GM12873 (cell line): ENCODE data around the gene SLC13A1.

Experiments
- TF ChIP-seq, protein P1 (sequence below): IDR thresholded peaks from 2 replicates; pipeline ENCODE4 v1.5.1; 2012; ENCODE audit warnings: low read depth, mild to moderate bottlenecking, moderate library complexity, low read length, control low read depth; ENCODE audit not compliant: insufficient read depth; ENCODE audit errors: missing control alignments

Gene SLC13A1

DNA sequence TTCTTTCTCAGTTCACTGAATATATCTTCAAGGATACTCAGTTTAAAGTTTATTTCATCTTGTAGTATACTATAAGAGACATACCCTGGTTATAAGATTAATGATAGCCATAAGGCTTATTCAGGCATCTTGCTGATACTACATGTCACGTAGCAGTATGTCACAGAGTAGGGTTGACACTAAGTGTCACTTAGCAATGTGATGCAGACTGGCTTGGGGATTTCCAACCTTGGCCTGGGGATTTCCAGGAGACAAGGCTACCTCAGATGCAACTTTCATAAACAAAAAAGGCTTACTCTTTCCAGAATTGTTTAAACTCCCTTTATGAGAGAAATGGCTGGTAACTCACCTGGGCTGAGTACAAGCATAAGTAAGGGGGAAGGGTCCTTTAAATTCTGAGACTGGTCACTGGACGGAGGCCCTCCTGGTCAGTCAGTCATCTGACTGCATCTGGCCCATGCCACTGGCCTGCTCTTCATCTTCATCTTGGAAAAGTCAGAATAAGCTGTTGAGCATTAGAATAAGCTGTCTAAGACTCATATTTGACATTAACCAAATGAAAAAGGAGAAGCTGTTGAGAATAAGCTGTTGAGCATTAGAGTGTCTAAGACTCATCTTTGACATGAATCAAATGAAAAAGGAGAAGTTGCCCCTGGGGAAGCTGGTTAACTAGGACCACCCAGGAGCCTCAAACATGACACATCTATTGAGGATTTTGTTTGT is 9.5 kb downstream of the SLC13A1 start:
- TF ChIP-seq, protein P1, sequence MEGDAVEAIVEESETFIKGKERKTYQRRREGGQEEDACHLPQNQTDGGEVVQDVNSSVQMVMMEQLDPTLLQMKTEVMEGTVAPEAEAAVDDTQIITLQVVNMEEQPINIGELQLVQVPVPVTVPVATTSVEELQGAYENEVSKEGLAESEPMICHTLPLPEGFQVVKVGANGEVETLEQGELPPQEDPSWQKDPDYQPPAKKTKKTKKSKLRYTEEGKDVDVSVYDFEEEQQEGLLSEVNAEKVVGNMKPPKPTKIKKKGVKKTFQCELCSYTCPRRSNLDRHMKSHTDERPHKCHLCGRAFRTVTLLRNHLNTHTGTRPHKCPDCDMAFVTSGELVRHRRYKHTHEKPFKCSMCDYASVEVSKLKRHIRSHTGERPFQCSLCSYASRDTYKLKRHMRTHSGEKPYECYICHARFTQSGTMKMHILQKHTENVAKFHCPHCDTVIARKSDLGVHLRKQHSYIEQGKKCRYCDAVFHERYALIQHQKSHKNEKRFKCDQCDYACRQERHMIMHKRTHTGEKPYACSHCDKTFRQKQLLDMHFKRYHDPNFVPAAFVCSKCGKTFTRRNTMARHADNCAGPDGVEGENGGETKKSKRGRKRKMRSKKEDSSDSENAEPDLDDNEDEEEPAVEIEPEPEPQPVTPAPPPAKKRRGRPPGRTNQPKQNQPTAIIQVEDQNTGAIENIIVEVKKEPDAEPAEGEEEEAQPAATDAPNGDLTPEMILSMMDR = no peak

DNA sequence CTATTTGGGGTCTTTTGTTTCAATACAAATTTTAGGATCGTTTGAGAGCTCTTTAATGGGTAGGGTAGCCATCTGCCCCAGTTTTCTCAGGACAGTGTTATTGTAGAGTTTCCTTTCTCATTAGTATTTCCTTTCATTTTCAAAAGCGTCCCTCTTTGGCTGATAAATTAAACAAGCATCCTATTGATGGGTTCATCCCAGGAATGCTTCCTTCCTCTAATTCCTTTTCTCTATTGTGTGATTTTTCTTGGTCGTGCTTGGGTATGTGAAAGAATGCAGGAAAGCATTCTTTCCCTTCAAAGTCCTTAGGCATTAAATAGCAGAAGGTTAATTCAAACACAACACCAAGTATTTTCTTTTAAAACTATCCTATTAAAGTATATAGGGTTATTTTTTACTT is 14.0 kb downstream of the SLC13A1 start:
- TF ChIP-seq, protein P1 = no peak

DNA sequence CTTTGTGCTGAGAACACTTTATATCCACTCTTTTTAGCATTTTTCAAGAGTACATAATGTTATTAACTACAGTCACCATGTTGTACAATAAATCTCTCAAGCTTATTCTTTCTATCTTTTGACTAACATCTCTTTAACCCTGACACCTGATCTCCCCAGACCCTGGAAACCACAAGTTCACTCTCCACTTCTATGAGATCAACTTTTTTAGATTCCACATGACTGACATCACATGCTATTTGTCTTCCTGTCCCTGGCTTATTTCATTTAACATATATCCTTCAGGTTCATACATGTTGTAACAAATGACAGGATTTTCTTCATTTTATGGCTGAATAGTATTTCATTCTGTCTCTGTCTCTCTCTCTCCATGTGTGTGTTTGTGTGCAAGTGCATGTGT is 15.5 kb downstream of the SLC13A1 start:
- TF ChIP-seq, protein P1 = no peak

DNA sequence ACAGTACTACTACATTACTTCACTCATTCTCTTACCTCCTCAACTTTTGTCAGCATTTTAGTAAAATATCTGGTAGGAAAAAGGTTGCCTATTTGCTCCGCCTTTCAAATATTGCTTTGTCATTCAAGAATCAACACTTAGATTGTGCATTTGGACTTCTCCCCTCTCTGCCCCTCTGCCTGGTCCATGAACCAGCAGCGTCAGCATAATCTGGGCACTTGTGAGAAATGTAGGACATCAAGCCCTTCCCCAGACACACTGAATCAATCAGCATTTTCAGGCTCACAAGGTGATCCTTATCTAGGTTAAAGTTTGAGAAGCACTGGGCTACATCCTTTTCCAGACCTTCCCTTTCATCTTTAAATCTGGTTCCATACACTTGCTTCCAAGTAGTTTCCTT is 16.3 kb downstream of the SLC13A1 start:
- TF ChIP-seq, protein P1 = no peak

DNA sequence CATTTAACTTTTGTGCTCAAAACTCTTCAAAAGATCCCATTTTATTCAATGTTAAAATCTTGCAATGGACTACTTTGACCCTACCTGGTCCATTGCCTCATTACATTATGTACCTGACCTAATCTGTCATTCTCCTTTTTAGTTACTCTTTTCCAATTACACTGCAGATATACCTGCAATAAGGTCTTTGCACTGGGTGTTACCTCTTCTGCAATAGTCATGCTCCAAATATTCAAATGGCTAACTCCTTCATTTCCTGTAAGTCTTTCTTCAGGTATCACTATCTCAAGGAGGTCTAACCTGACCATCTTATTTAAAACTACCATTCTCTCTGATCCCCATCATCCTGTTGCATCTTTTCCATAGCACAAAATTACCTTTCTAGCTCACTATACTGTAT is 22.3 kb downstream of the SLC13A1 start:
- TF ChIP-seq, protein P1 = no peak

DNA sequence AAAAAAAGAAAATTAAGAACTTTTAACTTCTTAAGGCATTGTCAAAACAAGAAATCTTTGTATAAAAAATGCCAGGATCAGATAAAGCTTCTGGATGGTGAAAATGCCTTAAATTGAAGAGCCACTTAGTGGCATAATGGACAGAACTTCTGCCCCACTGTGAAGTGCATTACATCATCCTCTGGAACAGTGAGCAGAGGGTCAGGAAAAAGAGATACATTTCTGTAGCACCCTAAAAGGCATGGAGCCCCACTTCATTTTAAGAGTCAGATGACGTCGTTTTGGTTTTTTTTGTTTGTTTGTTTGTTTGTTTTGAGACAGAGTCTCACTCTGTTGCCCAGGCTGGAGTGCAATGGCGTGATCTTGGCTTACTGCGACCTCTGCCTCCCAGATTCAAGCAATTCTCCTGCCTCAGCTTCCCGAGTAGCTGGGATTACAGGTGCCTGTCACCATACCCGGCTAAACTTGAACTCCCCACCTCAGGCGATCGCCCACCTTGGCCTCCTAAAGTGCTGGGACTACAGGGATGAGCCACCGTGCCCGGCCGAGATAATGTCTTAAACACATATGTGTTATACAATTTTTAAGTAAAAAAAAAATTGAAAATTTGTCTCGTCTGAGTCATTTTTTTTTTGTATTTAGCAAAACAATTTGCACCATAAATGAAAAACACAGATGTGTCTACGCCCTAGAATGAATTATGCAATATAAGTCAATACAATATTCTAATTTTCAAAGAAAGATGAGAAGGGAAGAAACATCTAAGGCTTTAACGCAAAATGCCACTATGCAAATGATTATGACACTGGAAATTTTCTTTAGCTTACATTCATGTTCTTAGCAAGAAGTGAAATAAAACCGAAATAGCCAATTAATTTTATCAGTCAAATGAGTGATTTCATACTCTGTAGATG is 29.2 kb downstream of the SLC13A1 start:
- TF ChIP-seq, protein P1 = no peak

DNA sequence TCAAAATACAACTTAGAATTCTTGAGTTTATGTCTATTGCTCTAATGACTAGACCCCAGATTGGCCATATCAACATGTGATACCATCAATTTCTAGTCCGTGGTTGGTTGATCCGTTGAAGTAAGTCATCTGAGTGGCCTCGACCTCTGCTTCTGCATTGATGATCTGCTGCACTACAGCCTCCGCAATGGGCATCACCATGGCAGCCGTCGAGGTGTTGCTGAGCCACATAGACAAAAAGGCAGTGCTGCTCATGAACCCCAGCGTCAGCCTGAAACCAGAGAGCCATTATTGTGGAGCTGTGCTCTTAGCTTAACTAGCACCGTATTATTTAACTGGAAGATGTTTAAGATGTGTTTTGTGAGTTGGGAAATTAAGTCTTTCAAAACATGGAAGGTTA is 30.7 kb downstream of the SLC13A1 start:
- TF ChIP-seq, protein P1 = no peak
